HL-60 (cell line): Measurements from ENCODE around the gene ZNF90.

ENCODE experiments used
- GABPA ChIP-seq: IDR thresholded peaks from 2 replicates; pipeline ENCODE4 v1.6.1; 2012; ENCODE audit warnings: low read depth
- POLR2AphosphoS5 ChIP-seq: IDR thresholded peaks from 2 replicates; pipeline ENCODE4 v1.6.1; 2012; ENCODE audit warnings: low read depth
- SPI1 ChIP-seq: IDR thresholded peaks from 2 replicates; pipeline ENCODE4 v1.6.1; 2012; ENCODE audit warnings: low read depth, mild to moderate bottlenecking, borderline replicate concordance
- TF ChIP-seq, protein P1 (sequence below): IDR thresholded peaks from one replicate; pipeline ENCODE4 v1.5.1; 2011; ENCODE audit warnings: low read length, control low read depth, inconsistent platforms; ENCODE audit not compliant: insufficient read depth
- TF ChIP-seq, protein P2 (sequence below): IDR thresholded peaks from 2 replicates; pipeline ENCODE4 v1.6.1; 2012; ENCODE audit warnings: low read depth; ENCODE audit not compliant: insufficient replicate concordance

DNA sequence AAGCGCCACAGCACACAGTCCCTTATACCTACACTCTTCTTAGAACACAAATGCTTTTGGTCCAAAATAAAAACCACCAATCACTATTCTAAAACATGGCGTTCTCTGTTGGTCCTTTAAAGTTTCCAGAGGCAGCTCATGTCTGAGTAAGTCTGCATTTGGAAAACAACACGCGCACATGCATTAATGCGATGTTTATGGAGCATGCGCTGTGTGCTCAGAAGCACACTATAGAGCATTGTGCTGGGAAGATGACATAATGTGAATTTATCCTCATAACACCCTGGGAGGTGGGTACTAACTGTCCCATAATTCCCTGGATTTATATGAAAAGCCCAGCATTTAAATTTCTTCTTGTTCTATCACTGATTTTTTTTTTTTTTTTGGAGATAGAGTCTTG, 49.2 kb upstream of the ZNF90 start:
- TF ChIP-seq, protein P1, sequence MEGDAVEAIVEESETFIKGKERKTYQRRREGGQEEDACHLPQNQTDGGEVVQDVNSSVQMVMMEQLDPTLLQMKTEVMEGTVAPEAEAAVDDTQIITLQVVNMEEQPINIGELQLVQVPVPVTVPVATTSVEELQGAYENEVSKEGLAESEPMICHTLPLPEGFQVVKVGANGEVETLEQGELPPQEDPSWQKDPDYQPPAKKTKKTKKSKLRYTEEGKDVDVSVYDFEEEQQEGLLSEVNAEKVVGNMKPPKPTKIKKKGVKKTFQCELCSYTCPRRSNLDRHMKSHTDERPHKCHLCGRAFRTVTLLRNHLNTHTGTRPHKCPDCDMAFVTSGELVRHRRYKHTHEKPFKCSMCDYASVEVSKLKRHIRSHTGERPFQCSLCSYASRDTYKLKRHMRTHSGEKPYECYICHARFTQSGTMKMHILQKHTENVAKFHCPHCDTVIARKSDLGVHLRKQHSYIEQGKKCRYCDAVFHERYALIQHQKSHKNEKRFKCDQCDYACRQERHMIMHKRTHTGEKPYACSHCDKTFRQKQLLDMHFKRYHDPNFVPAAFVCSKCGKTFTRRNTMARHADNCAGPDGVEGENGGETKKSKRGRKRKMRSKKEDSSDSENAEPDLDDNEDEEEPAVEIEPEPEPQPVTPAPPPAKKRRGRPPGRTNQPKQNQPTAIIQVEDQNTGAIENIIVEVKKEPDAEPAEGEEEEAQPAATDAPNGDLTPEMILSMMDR = no peak
- no peak for TF ChIP-seq GABPA
- TF ChIP-seq POLR2AphosphoS5 = no peak
- no peak for TF ChIP-seq SPI1
- TF ChIP-seq, protein P2, sequence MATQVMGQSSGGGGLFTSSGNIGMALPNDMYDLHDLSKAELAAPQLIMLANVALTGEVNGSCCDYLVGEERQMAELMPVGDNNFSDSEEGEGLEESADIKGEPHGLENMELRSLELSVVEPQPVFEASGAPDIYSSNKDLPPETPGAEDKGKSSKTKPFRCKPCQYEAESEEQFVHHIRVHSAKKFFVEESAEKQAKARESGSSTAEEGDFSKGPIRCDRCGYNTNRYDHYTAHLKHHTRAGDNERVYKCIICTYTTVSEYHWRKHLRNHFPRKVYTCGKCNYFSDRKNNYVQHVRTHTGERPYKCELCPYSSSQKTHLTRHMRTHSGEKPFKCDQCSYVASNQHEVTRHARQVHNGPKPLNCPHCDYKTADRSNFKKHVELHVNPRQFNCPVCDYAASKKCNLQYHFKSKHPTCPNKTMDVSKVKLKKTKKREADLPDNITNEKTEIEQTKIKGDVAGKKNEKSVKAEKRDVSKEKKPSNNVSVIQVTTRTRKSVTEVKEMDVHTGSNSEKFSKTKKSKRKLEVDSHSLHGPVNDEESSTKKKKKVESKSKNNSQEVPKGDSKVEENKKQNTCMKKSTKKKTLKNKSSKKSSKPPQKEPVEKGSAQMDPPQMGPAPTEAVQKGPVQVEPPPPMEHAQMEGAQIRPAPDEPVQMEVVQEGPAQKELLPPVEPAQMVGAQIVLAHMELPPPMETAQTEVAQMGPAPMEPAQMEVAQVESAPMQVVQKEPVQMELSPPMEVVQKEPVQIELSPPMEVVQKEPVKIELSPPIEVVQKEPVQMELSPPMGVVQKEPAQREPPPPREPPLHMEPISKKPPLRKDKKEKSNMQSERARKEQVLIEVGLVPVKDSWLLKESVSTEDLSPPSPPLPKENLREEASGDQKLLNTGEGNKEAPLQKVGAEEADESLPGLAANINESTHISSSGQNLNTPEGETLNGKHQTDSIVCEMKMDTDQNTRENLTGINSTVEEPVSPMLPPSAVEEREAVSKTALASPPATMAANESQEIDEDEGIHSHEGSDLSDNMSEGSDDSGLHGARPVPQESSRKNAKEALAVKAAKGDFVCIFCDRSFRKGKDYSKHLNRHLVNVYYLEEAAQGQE = no peak
